ENCODE data around the gene B3GAT1. TPM values are rescaled to one million over a fixed set of nuclear protein-coding genes. Genes with fewer than 3 reads are reported as not detected.
A peak's percentile ranks its signal among the peaks of the same experiment; 100 is the strongest.

The B3GAT1 gene
- total RNA-seq, 1 experiment from 2014 or later, result 34.3 TPM

- Histone ChIP-seq H3K4ac (ENCODE audit: low read depth, low read length) (no peak overlapping the region), H3K4me2 (ENCODE audit: insufficient read depth, insufficient read length, low read length) (no peak overlapping the region), H3K18ac (ENCODE audit: insufficient read length, low read depth, low read length) (no peak overlapping the region), H4K8ac (replicated peaks; ENCODE audit: insufficient read length, low read depth, low read length) (no peak overlapping the region), H3K9me3 (ENCODE audit: control insufficient read depth, low read depth, low read length) (no peaks in the 10 kb centered on the region), H4K5ac (ENCODE audit: insufficient read length, low read depth, low read length) (no peak overlapping the region), H3K79me1 (ENCODE audit: insufficient read depth, low read depth, low read length, poor library complexity, severe bottlenecking) (no peaks in the 10 kb centered on the region), H3K79me2 (ENCODE audit: insufficient read depth, low read length) (no peaks in the 10 kb centered on the region; the same call in 1 of the 2 replicates), H4K91ac (ENCODE audit: insufficient read length, low read depth, low read length) (no peak overlapping the region), H2AFZ (ENCODE audit: low read length) (no peak overlapping the region), H3K14ac (ENCODE audit: insufficient read depth, low read length) (no peak overlapping the region), H2AK5ac (ENCODE audit: insufficient read length, low read length) (no peak overlapping the region), H4K20me1 (ENCODE audit: control insufficient read depth, insufficient read depth, insufficient read length) (peaks cover 4% of the 10 kb centered on the region), H2BK20ac (ENCODE audit: low read depth, low read length, poor library complexity, severe bottlenecking) (no peak overlapping the region), H3K4me1 (ENCODE audit: insufficient read depth, low read length) (peaks cover 6% of the 10 kb centered on the region; the same call in 1 of the 2 replicates), H2BK120ac (ENCODE audit: low read depth, low read length, poor library complexity, severe bottlenecking) (no peak overlapping the region), H3K9ac (ENCODE audit: extremely low read depth, insufficient read length, low read length) (no peak overlapping the region), H3K27ac (ENCODE audit: insufficient read length, low read depth, low read length) (no peak overlapping the region), H2BK15ac (ENCODE audit: low read depth, low read length) (no peak overlapping the region), H3K27me3 (ENCODE audit: insufficient read depth, low read length) (no peaks in the 10 kb centered on the region), H3K23ac (ENCODE audit: insufficient read length, low read depth, low read length) (no peak overlapping the region), H3T11ph (ENCODE audit: low read length) (no peak overlapping the region), H3K23me2 (ENCODE audit: insufficient read length, low read depth, low read length, poor library complexity, severe bottlenecking) (peaks cover 7% of the 10 kb centered on the region), H3K56ac (ENCODE audit: insufficient read length, low read depth, low read length) (no peak overlapping the region), H2BK5ac (ENCODE audit: insufficient read length, low read length) (no peak overlapping the region), H2BK12ac (ENCODE audit: insufficient read length, low read depth, low read length) (no peak overlapping the region)
- no peaks in the 10 kb centered on the region for H3K9me3 Mint-ChIP-seq
- H3K4me3 Mint-ChIP-seq, result no peak overlapping the region; a peak in 1 of 5 replicates
- WGBS (ENCODE audit: extremely low coverage, insufficient read length, low lambda C conversion rate), result no CpG with 5 or more reads among the region's 12 CpGs
- no peak for TF ChIP-seq CTCF (conservative IDR thresholded peaks at IDR 0.05)
- H3K27ac Mint-ChIP-seq, result peak overlapping the region in 1 of 3 experiments; percentile 51; a peak in 1 of 7 replicates
- H3K27me3 Mint-ChIP-seq (ENCODE audit: low read depth), result peaks cover 18% of the 10 kb centered on the region
- no peak for DNase-seq
- peaks cover 27 to 29% of the 10 kb centered on the region in 2 experiments for H3K4me1 Mint-ChIP-seq
- H3K36me3 Mint-ChIP-seq (ENCODE audit: insufficient read depth in 1 of 3, low read depth in 3 of 3), result peaks cover 0 to 18% (median 7%) of the 10 kb centered on the region in 3 experiments; a peak in 5 of 7 replicates
Measured at GRCh38 chr11:134407321-134407828, 4.7 kb downstream of the B3GAT1 start.
